Glutamatergic neuron (in vitro differentiated cells): ENCODE results near the gene NT5C1B. TPM values are rescaled to one million over a fixed set of nuclear protein-coding genes. Genes with fewer than 3 reads are reported as not detected.

Experiments
- DNase-seq: peaks from one replicate; pipeline ENCODE4 v3.0.0; 2022
- H3K27ac Mint-ChIP-seq: one replicate; pipeline ENCODE4 v1.8.0; 2020; ENCODE audit warnings: mild to moderate bottlenecking, mixed read lengths, inconsistent platforms; ENCODE audit not compliant: unreplicated experiment
- H3K27me3 Mint-ChIP-seq: one replicate; pipeline ENCODE4 v1.8.0; 2020; ENCODE audit warnings: mild to moderate bottlenecking, moderate library complexity, mixed read lengths, inconsistent platforms; ENCODE audit not compliant: unreplicated experiment
- H3K36me3 Mint-ChIP-seq: one replicate; pipeline ENCODE4 v1.8.0; 2020; ENCODE audit warnings: mild to moderate bottlenecking, mixed read lengths, inconsistent platforms; ENCODE audit not compliant: unreplicated experiment
- H3K4me1 Mint-ChIP-seq: one replicate; pipeline ENCODE4 v1.8.0; 2020; ENCODE audit warnings: mild to moderate bottlenecking, low read depth, mixed read lengths, inconsistent platforms; ENCODE audit not compliant: unreplicated experiment
- H3K4me3 Mint-ChIP-seq: one replicate; pipeline ENCODE4 v1.8.0; 2020; ENCODE audit warnings: mild to moderate bottlenecking, mixed read lengths, inconsistent platforms; ENCODE audit not compliant: unreplicated experiment
- H3K9me3 Mint-ChIP-seq: one replicate; pipeline ENCODE4 v1.8.0; 2020; ENCODE audit warnings: mild to moderate bottlenecking, moderate library complexity, mixed read lengths, inconsistent platforms; ENCODE audit not compliant: unreplicated experiment
- CTCF ChIP-seq: fragments of 200-600 bp; sonication (generic); IDR thresholded peaks from one replicate; pipeline ENCODE4 v1.5.0; 2021; ENCODE audit not compliant: partially characterized antibody, unreplicated experiment
- total RNA-seq: library from RNA; stranded (reverse); fragmentation: NEBNext Ultra II Directional; extraction: Animal tissue kit (Norgen Biotek cat#: 25700); gene quantifications from one replicate; pipeline ENCODE4 v1.2.1, GENCODE V29; 2021; ENCODE audit not compliant: unreplicated experiment

NT5C1B gene
- total RNA-seq, 1 donor from 2014 or later: not detected

GRCh38 chr2:18566145-18566769 lies 23.1 kb downstream of the NT5C1B start:
- no peak overlapping the region for H3K27ac Mint-ChIP-seq
- no peaks in the 10 kb centered on the region for H3K27me3 Mint-ChIP-seq
- H3K4me1 Mint-ChIP-seq: no peaks in the 10 kb centered on the region
- H3K4me3 Mint-ChIP-seq: no peak overlapping the region
- H3K9me3 Mint-ChIP-seq: peaks cover 2% of the 10 kb centered on the region
- DNase-seq: no peak
- no peak for TF ChIP-seq CTCF
- no peaks in the 10 kb centered on the region for H3K36me3 Mint-ChIP-seq

GRCh38 chr2:18560797-18561085 lies 28.6 kb downstream of the NT5C1B start:
- H3K4me3 Mint-ChIP-seq: peak overlapping the region; percentile 89
- peak overlapping the region; percentile 77 for H3K27ac Mint-ChIP-seq
- no peak for DNase-seq
- H3K4me1 Mint-ChIP-seq: peaks cover 5% of the 10 kb centered on the region
- H3K9me3 Mint-ChIP-seq: peaks cover 2% of the 10 kb centered on the region
- no peak for TF ChIP-seq CTCF
- H3K27me3 Mint-ChIP-seq: peaks cover 3% of the 10 kb centered on the region
- no peaks in the 10 kb centered on the region for H3K36me3 Mint-ChIP-seq

- peak; percentile 96 for DNase-seq
- Mint-ChIP-seq H3K9me3 (peaks cover 2% of the 10 kb centered on the region), H3K4me1 (peaks cover 5% of the 10 kb centered on the region), H3K36me3 (no peaks in the 10 kb centered on the region), H3K4me3 (peak within 1 kb of the TSS; percentile 90), H3K27ac (peak within 1 kb of the TSS; percentile 83), H3K27me3 (peaks cover 3% of the 10 kb centered on the region)
- no peak for TF ChIP-seq CTCF
Observed at GRCh38 chr2:18560031-18560796, 29.2 kb downstream of the NT5C1B start, which contains the start of gene RDH14. RDH14 (minus strand) TSS chr2:18560653; CDS start chr2:18560572, 81 bp downstream.

- H3K27me3 Mint-ChIP-seq: peaks cover 3% of the 10 kb centered on the region
- H3K27ac Mint-ChIP-seq: peak overlapping the region; percentile 83
- no peaks in the 10 kb centered on the region for H3K36me3 Mint-ChIP-seq
- peaks cover 5% of the 10 kb centered on the region for H3K4me1 Mint-ChIP-seq
- TF ChIP-seq CTCF: no peak
- peak overlapping the region; percentile 90 for H3K4me3 Mint-ChIP-seq
- no peak for DNase-seq
- H3K9me3 Mint-ChIP-seq: peaks cover 2% of the 10 kb centered on the region
Observed at GRCh38 chr2:18559531-18560030, 29.8 kb downstream of the NT5C1B start.

GRCh38 chr2:18558458-18558857 lies 30.9 kb downstream of the NT5C1B start:
- Mint-ChIP-seq H3K36me3 (no peaks in the 10 kb centered on the region), H3K27me3 (peaks cover 3% of the 10 kb centered on the region), H3K4me3 (no peak overlapping the region), H3K27ac (no peak overlapping the region), H3K9me3 (peaks cover 2% of the 10 kb centered on the region), H3K4me1 (peaks cover 5% of the 10 kb centered on the region)
- TF ChIP-seq CTCF: no peak
- no peak for DNase-seq
